Type B pancreatic cell (in vitro differentiated cells): ENCODE measurements around the gene TRIM47. TPM values are rescaled to one million over a fixed set of nuclear protein-coding genes. Genes with fewer than 3 reads are reported as not detected.
"Not testable (repeated sequence)": the region's sequence is repeated elsewhere in the genome, so short reads cannot be mapped to it uniquely, and the experiment has no call there.

ENCODE experiments used
- DNase-seq: peaks from one replicate; pipeline ENCODE4 v3.0.0; 2021; ENCODE audit warnings: mixed read lengths; ENCODE audit not compliant: unreplicated experiment; ENCODE audit errors: extremely low spot score
- H3K27ac Mint-ChIP-seq: 2 replicates; pipeline ENCODE4 v1.8.0; 2021; ENCODE audit warnings: mild to moderate bottlenecking, mixed read lengths
- H3K27me3 Mint-ChIP-seq: 2 replicates; pipeline ENCODE4 v1.8.0; 2021; ENCODE audit warnings: mixed read lengths
- H3K36me3 Mint-ChIP-seq: 2 replicates; pipeline ENCODE4 v1.8.0; 2021; ENCODE audit warnings: mixed read lengths
- H3K4me1 Mint-ChIP-seq: one replicate; pipeline ENCODE4 v1.8.0; 2021; ENCODE audit warnings: mixed read lengths; ENCODE audit not compliant: unreplicated experiment
- H3K4me3 Mint-ChIP-seq: 2 replicates; pipeline ENCODE4 v1.8.0; 2021; ENCODE audit warnings: mild to moderate bottlenecking, mixed read lengths
- H3K9me3 Mint-ChIP-seq: 2 replicates; pipeline ENCODE4 v1.8.0; 2021; ENCODE audit warnings: mixed read lengths
- total RNA-seq: library from RNA; stranded (reverse); gene quantifications from 2 replicates; pipeline ENCODE4 v1.2.1, GENCODE V29; 2021; ENCODE audit warnings: low replicate concordance
- TF ChIP-seq, protein P1 (sequence below): fragments of 200-600 bp; sonication (generic); conservative IDR thresholded peaks from 2 replicates; pipeline ENCODE4 v1.5.0; 2021; ENCODE audit warnings: antibody characterized with exemption, mild to moderate bottlenecking

The TRIM47 gene
- total RNA-seq, 1 donor from 2014 or later: 3.1 TPM

DNA sequence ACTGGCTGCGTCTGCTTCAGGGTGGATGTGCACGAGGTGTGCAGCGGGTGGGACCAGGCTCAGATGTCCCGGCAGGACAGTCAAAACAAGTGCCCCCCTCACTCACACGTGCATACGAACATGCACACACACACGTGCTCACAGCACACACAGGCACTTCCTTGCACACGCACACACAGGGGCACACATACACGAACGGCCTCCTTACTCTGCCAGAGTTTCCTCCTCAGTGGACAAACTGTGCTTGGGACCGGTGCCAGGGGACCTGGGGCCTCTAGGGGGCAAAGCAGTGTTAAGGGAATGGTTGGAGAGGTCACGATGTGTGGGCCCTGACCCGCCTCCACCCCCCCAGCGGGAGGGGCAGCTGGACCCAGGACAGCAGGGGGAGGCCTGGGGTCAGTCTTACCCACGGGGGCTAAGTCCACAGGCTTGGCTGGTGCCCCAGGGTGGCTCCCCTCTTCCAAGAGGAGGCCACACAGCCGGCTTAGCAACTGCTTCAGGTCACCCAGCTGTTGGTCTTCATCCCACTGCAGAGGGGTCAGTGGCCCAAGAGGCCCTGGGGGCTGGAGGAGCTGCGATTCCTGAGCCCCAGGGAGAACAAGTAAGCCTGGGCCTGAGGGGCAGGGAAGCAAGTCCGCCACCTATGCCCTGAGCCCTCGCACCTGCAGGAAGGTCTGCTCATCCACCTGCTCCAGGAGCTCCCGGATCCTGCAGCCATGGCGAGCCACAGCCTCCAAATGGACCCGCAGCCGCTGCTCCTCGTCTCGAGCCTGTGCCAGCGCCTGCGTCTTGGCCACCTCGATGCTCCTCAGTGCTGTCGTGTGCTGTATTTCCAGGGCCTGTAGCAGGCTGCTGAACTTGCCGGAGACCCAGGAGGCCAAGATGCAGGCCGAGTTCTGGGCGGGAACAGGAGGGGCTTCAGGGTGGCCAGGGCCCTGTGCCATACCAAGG is 13.5 kb upstream of the TRIM47 start:
- H3K9me3 Mint-ChIP-seq: no peaks in the 10 kb centered on the region
- TF ChIP-seq, protein P1, sequence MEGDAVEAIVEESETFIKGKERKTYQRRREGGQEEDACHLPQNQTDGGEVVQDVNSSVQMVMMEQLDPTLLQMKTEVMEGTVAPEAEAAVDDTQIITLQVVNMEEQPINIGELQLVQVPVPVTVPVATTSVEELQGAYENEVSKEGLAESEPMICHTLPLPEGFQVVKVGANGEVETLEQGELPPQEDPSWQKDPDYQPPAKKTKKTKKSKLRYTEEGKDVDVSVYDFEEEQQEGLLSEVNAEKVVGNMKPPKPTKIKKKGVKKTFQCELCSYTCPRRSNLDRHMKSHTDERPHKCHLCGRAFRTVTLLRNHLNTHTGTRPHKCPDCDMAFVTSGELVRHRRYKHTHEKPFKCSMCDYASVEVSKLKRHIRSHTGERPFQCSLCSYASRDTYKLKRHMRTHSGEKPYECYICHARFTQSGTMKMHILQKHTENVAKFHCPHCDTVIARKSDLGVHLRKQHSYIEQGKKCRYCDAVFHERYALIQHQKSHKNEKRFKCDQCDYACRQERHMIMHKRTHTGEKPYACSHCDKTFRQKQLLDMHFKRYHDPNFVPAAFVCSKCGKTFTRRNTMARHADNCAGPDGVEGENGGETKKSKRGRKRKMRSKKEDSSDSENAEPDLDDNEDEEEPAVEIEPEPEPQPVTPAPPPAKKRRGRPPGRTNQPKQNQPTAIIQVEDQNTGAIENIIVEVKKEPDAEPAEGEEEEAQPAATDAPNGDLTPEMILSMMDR: no peak
- H3K27me3 Mint-ChIP-seq: no peaks in the 10 kb centered on the region
- no peak for DNase-seq
- H3K27ac Mint-ChIP-seq: no peak overlapping the region
- H3K36me3 Mint-ChIP-seq: peaks cover 4% of the 10 kb centered on the region
- H3K4me3 Mint-ChIP-seq: no peak overlapping the region
- H3K4me1 Mint-ChIP-seq: peaks cover 17% of the 10 kb centered on the region

GRCh38 chr17:75891022-75891604 is 12.7 kb upstream of the TRIM47 start:
- TF ChIP-seq, protein P1: no peak
- no peak for DNase-seq
- Mint-ChIP-seq H3K27me3 (no peaks in the 10 kb centered on the region), H3K27ac (no peak overlapping the region), H3K4me1 (peaks cover 17% of the 10 kb centered on the region), H3K4me3 (no peak overlapping the region), H3K36me3 (peaks cover 4% of the 10 kb centered on the region), H3K9me3 (no peaks in the 10 kb centered on the region)

DNA sequence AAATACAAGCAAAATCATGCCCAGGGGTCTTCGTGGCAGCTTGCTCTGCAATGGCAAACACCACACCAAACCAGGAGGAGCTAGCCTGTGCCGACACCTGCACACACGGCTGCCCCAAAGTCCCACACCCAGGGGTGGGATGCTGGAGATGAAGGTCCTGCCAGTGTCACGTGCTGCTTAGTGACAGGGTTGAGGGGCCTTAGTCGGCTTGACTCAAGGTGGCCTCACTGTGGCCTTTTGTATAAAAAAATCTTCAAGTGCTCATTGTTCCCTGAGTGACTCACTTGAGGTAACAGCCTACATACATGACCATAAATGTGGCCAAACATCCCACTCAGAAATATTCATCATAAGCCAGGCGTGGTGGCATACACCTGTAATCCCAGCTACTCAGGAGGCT is 11.1 kb upstream of the TRIM47 start:
- no peaks in the 10 kb centered on the region for H3K9me3 Mint-ChIP-seq
- H3K36me3 Mint-ChIP-seq: no peaks in the 10 kb centered on the region
- H3K4me1 Mint-ChIP-seq: peaks cover 8% of the 10 kb centered on the region
- no peak for DNase-seq
- H3K4me3 Mint-ChIP-seq: no peak overlapping the region
- TF ChIP-seq, protein P1: no peak
- no peak overlapping the region for H3K27ac Mint-ChIP-seq
- H3K27me3 Mint-ChIP-seq: peaks cover 5% of the 10 kb centered on the region

- Mint-ChIP-seq H3K27me3 (peaks cover 5% of the 10 kb centered on the region), H3K4me3 (no peak overlapping the region), H3K36me3 (no peaks in the 10 kb centered on the region), H3K27ac (no peak overlapping the region), H3K9me3 (no peaks in the 10 kb centered on the region), H3K4me1 (no peaks in the 10 kb centered on the region)
- TF ChIP-seq, protein P1: no peak
- no peak for DNase-seq
These were observed 10.1 kb upstream of the TRIM47 start for GRCh38 chr17:75888484-75888883.

GRCh38 chr17:75885860-75886259 is 7.5 kb upstream of the TRIM47 start:
- H3K27me3 Mint-ChIP-seq: peaks cover 17% of the 10 kb centered on the region
- not testable (repeated sequence) for H3K4me1 Mint-ChIP-seq, H3K4me3 Mint-ChIP-seq, H3K9me3 Mint-ChIP-seq, H3K36me3 Mint-ChIP-seq, DNase-seq, H3K27ac Mint-ChIP-seq

DNA sequence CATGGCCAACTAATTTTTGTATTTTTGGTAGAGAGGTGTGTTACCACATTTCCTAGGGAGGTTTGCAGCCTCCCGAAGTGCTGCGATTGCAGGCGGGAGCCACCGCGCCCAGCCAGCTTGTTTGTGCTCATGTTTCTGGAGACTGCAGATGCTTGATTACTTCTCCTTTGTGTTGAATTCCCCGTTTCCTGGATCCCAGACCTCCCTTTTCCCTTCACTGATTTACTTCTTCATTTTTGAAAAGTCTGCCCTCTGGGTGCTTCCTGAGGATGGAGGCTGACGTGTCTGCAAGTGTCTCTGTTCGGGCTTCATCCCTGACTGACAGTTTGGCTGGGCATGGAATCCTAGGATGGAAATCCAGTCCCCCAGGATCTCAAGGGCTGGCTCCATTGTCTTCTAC is 7.0 kb upstream of the TRIM47 start:
- H3K9me3 Mint-ChIP-seq: no peaks in the 10 kb centered on the region
- H3K27me3 Mint-ChIP-seq: peaks cover 21% of the 10 kb centered on the region
- TF ChIP-seq, protein P1: no peak
- H3K4me3 Mint-ChIP-seq: no peak overlapping the region
- H3K4me1 Mint-ChIP-seq: no peaks in the 10 kb centered on the region
- DNase-seq: no peak
- no peak overlapping the region for H3K27ac Mint-ChIP-seq
- no peaks in the 10 kb centered on the region for H3K36me3 Mint-ChIP-seq
